Calu3 (cell line): ENCODE results near the gene SRP72. TPM values are rescaled to one million over a fixed set of nuclear protein-coding genes. Genes with fewer than 3 reads are reported as not detected.

Source experiments
- BruUV-seq: library from RNA; stranded (reverse); fragments of 400-500 nt; replicated peaks from 2 replicates; lab custom pipeline; 2021; lab: Mats Ljungman, UMichigan
- CTCF ChIA-PET: fragments of 300-600 bp; sonication (Branson Sonifier 250); formaldehyde crosslinking; loops from one replicate; lab custom pipeline; 2022; ENCODE audit warnings: antibody characterized with exemption; lab: Charles Lee
- DNase-seq: peaks from one replicate; pipeline ENCODE4 v3.0.0; 2022
- H3K27ac Mint-ChIP-seq: one replicate; pipeline ENCODE4 v1.8.0; 2022; ENCODE audit warnings: mixed read lengths; ENCODE audit not compliant: unreplicated experiment
- H3K27me3 Mint-ChIP-seq: one replicate; pipeline ENCODE4 v1.8.0; 2022; ENCODE audit warnings: mixed read lengths; ENCODE audit not compliant: unreplicated experiment
- H3K36me3 Mint-ChIP-seq: one replicate; pipeline ENCODE4 v1.8.0; 2022; ENCODE audit warnings: mild to moderate bottlenecking, moderate library complexity, mixed read lengths; ENCODE audit not compliant: insufficient read depth, unreplicated experiment
- H3K4me1 Mint-ChIP-seq: one replicate; pipeline ENCODE4 v1.8.0; 2022; ENCODE audit warnings: mild to moderate bottlenecking, low read depth, mixed read lengths; ENCODE audit not compliant: unreplicated experiment
- H3K4me3 Mint-ChIP-seq: one replicate; pipeline ENCODE4 v1.8.0; 2022; ENCODE audit warnings: mild to moderate bottlenecking, low read depth, moderate library complexity, mixed read lengths; ENCODE audit not compliant: unreplicated experiment
- H3K9me3 Mint-ChIP-seq: one replicate; pipeline ENCODE4 v1.8.0; 2022; ENCODE audit warnings: low read depth, mixed read lengths; ENCODE audit not compliant: unreplicated experiment
- CTCF ChIP-seq: fragments of 200-600 bp; IDR thresholded peaks from one replicate; pipeline ENCODE4 v1.8.0; 2022; ENCODE audit warnings: antibody characterized with exemption; ENCODE audit not compliant: unreplicated experiment
- intact Hi-C: fragments of 100-400 bp; cut with micrococcal nuclease; formaldehyde crosslinking; loops from one replicate; pipeline ENCODE4 v1.10.0; 2022; ENCODE audit not compliant: unreplicated experiment
- total RNA-seq: library from RNA; stranded (reverse); gene quantifications from 2 replicates; pipeline ENCODE4 v1.2.3, GENCODE V29; 2022

The SRP72 gene
- total RNA-seq, 1 experiment from 2014 or later, result 78.0 TPM

- Mint-ChIP-seq H3K9me3 (no peaks in the 10 kb centered on the region), H3K4me1 (no peaks in the 10 kb centered on the region), H3K27me3 (no peaks in the 10 kb centered on the region), H3K4me3 (no peak overlapping the region), H3K27ac (no peak overlapping the region), H3K36me3 (peaks cover 19% of the 10 kb centered on the region)
- CTCF ChIA-PET, result no interaction called here
- intact Hi-C loops, result no loop called here
- no peak for DNase-seq
- BruUV-seq, result no TSS peak
- TF ChIP-seq CTCF, result no peak
Measured at GRCh38 chr4:56450342-56450741, 17.1 kb upstream of the SRP72 start.

GRCh38 chr4:56460085-56460484, 7.3 kb upstream of the SRP72 start:
- CTCF ChIA-PET, result no interaction called here
- TF ChIP-seq CTCF, result no peak
- intact Hi-C loops, result no loop called here
- no TSS peak for BruUV-seq
- DNase-seq, result no peak
- Mint-ChIP-seq H3K4me3 (no peak overlapping the region), H3K27ac (peak overlapping the region; percentile 9), H3K4me1 (peaks cover 8% of the 10 kb centered on the region), H3K9me3 (no peaks in the 10 kb centered on the region), H3K27me3 (no peaks in the 10 kb centered on the region), H3K36me3 (peaks cover 41% of the 10 kb centered on the region)

GRCh38 chr4:56462157-56462556, 5.3 kb upstream of the SRP72 start:
- no peak for DNase-seq
- TF ChIP-seq CTCF, result no peak
- CTCF ChIA-PET, result no interaction called here
- intact Hi-C loops, result no loop called here
- no peak overlapping the region for H3K27ac Mint-ChIP-seq
- H3K36me3 Mint-ChIP-seq, result peaks cover 39% of the 10 kb centered on the region
- H3K9me3 Mint-ChIP-seq, result no peaks in the 10 kb centered on the region
- H3K4me3 Mint-ChIP-seq, result no peak overlapping the region
- BruUV-seq, result no TSS peak
- peaks cover 13% of the 10 kb centered on the region for H3K4me1 Mint-ChIP-seq
- no peaks in the 10 kb centered on the region for H3K27me3 Mint-ChIP-seq

GRCh38 chr4:56463711-56464110, 3.7 kb upstream of the SRP72 start:
- no peaks in the 10 kb centered on the region for H3K9me3 Mint-ChIP-seq
- peaks cover 43% of the 10 kb centered on the region for H3K36me3 Mint-ChIP-seq
- peaks cover 13% of the 10 kb centered on the region for H3K4me1 Mint-ChIP-seq
- BruUV-seq, result no TSS peak
- no peaks in the 10 kb centered on the region for H3K27me3 Mint-ChIP-seq
- H3K4me3 Mint-ChIP-seq, result no peak overlapping the region
- no peak for DNase-seq
- no peak overlapping the region for H3K27ac Mint-ChIP-seq
- no peak for TF ChIP-seq CTCF
- CTCF ChIA-PET, result no interaction called here
- intact Hi-C loops, result no loop called here
